DOHH2 (cell line): ENCODE results near the gene NR1I3.

Experiments used
- EZH2phosphoT487 ChIP-seq: fragments of 200-600 bp; sonication (generic); IDR thresholded peaks from 2 replicates; pipeline ENCODE4 v1.6.1; 2017; ENCODE audit warnings: borderline replicate concordance, mild to moderate bottlenecking, antibody characterized with exemption, low read length, moderate library complexity, mixed read lengths
- TF ChIP-seq, protein P1 (sequence below): fragments of 200-600 bp; sonication (generic); IDR thresholded peaks from one replicate; pipeline ENCODE4 v1.5.1; 2014; ENCODE audit warnings: antibody characterized with exemption, mild to moderate bottlenecking, low read depth, low read length; ENCODE audit not compliant: poor library complexity, severe bottlenecking

DNA sequence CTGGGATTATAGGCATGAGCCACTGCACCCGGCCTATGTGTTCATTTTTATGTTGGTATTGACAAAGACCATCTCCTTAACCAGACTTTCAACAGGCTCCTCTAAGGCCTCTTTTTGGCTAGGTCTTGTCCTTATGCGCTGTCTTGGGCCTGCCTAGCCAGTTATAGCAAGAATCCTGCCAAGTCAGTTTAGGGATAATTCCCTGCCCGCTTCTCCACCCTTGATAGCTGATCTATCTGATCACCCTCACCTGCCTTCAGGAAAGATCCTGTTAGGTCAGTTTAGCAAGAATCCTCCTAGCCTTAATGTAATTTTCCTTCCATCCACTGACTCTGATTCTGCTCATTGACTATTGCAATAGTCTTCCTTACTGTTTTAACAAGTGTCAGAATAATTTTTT lies 58.3 kb downstream of the NR1I3 start:
- TF ChIP-seq, protein P1, sequence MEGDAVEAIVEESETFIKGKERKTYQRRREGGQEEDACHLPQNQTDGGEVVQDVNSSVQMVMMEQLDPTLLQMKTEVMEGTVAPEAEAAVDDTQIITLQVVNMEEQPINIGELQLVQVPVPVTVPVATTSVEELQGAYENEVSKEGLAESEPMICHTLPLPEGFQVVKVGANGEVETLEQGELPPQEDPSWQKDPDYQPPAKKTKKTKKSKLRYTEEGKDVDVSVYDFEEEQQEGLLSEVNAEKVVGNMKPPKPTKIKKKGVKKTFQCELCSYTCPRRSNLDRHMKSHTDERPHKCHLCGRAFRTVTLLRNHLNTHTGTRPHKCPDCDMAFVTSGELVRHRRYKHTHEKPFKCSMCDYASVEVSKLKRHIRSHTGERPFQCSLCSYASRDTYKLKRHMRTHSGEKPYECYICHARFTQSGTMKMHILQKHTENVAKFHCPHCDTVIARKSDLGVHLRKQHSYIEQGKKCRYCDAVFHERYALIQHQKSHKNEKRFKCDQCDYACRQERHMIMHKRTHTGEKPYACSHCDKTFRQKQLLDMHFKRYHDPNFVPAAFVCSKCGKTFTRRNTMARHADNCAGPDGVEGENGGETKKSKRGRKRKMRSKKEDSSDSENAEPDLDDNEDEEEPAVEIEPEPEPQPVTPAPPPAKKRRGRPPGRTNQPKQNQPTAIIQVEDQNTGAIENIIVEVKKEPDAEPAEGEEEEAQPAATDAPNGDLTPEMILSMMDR: no peak
- TF ChIP-seq EZH2phosphoT487: no peak
